Pancreas (tissue), 10 donors: ENCODE data around the gene FOXD3. TPM values are rescaled to one million over a fixed set of nuclear protein-coding genes. Genes with fewer than 3 reads are reported as not detected.
"Not testable (repeated sequence)": the region's sequence is repeated elsewhere in the genome, so short reads cannot be mapped to it uniquely, and the experiment has no call there.

Experiments
- ATAC-seq, 4 donors: fragments of 200-7000 bp; cut with Tn5 transposase; one replicate each; pipeline versions ENCODE4 v1.8.0 to v1.9.1; 2020; ENCODE audit warnings: mild to moderate bottlenecking in 4 of 4, moderate library complexity in 4 of 4
- DNase-seq, 6 donors: peaks; one replicate each; pipeline ENCODE4 v3.0.0-alpha.2; 2020
- FAIRE-seq: peaks from 2 replicates; lab custom pipeline; 2012; peaks lifted over from hg19 to GRCh38; lab: Jason Lieb, UNC
- H3K27ac ChIP-seq, 4 donors: fragments of 200-600 bp; sonication (generic); 1 replicate in 3 of 4; 2 replicates in 1 of 4; pipeline versions ENCODE4 v1.5.0 to v1.8.0; 2020
- H3K27me3 ChIP-seq, 4 donors: fragments of 200-600 bp; one replicate each; pipeline ENCODE4 v1.8.0; 2021
- H3K36me3 ChIP-seq, 3 donors: fragments of 200-600 bp; sonication (generic) in 1 of 3; one replicate each; pipeline versions ENCODE4 v1.5.0 to v1.8.0; 2020 to 2021
- H3K4me1 ChIP-seq, 3 donors: fragments of 200-600 bp; one replicate each; pipeline ENCODE4 v1.8.0; 2021
- H3K4me3 ChIP-seq, 4 donors: fragments of 200-600 bp; sonication (generic) in 2 of 4; one replicate each; pipeline versions ENCODE4 v1.5.0 to v1.8.0; 2020 to 2021
- H3K9me3 ChIP-seq, 4 donors: fragments of 200-600 bp; one replicate each; pipeline ENCODE4 v1.8.0; 2021
- WGBS, 2 donors: extraction: QIAGEN DNeasy Blood & Tissue Kit; methylation state at CpG; one replicate each; pipeline ENCODE4 v1.1.7; 2013; 5-methylcytosine and 5-hydroxymethylcytosine counted together
- intact Hi-C, 3 donors: fragments of 100-400 bp; cut with DNase I; formaldehyde crosslinking; loops; one replicate each; pipeline versions ENCODE4 v1.11.1 to v1.14.2; 2022
- polyA plus RNA-seq, 2 donors: library from polyadenylated mRNA; stranded (reverse); fragments of 200-250 nt; gene quantifications; one replicate each; pipeline ENCODE4 v1.2.3, GENCODE V29; 2013
- total RNA-seq, 6 donors: library from RNA; stranded (reverse); fragmentation: NEBNext Ultra II Directional in 4 of 6; extraction: Animal tissue kit (Norgen Biotek cat#: 25700) in 4 of 6; gene quantifications; one replicate each; pipeline versions ENCODE4 v1.2.1 to v1.2.4, GENCODE V29; 2021 to 2023
- TF ChIP-seq, protein P1 (sequence below), 4 donors: fragments of 200-600 bp; sonication (generic) in 3 of 4; IDR thresholded peaks; one replicate each; pipeline versions ENCODE4 v1.5.0 to v1.8.0; 2021; ENCODE audit warnings: antibody characterized with exemption in 4 of 4
- donor health status: healthy with polysubstance abuse.
- donor health status: DM: no; HTN: no; CAD: no; lungs with moderate emphysema.
- donor health status: DM: no; HTN: no; CAD: no.
- donor health status: control.
- donor health status: control.
- donor health status: Bipolar disorder and iron deficiency.
- donor health status: DM: yes; HTN: yes; CAD: no.
- donor health status: DM: no; HTN: no; CAD: no.
- donor health status: DM: no; HTN: no; CAD: no.
- donor health status: DM: yes; HTN: yes; CAD: no.

Gene FOXD3
- total and polyA plus RNA-seq, 8 donors = 0.09 to 0.21 (median 0.09) TPM; not detected in 5

DNA sequence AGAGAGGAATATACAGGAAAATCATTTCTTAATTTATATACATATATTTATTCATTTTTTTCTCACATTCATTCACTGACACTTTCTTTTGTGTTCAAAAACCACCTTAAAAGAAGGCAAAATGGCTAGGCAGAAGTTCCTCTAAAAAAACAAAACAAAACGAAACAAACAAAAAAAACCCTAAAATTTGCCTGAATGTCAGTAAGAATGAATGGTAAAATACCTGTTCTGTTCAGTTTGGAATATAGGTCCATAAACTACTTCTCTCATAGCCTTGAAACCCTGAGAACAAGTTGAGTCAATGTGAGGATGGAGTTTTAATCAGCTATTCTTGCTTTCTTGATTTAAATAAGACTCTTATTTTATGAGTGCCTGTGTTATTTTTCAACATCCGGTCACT, 30.4 kb downstream of the FOXD3 start:
- intact Hi-C loops = no loop called here
- Histone ChIP-seq H3K4me3 (no peak overlapping the region), H3K36me3 (no peaks in the 10 kb centered on the region), H3K27ac (no peak overlapping the region), H3K9me3 (no peaks in the 10 kb centered on the region), H3K27me3 (peaks cover 0 to 7% (median 3%) of the 10 kb centered on the region in 4 donors), H3K4me1 (no peaks in the 10 kb centered on the region)
- DNase-seq (no peak), ATAC-seq (no peak), FAIRE-seq (no peak)
- 46 to 54% methylated on average over 2 of the region's 2 CpGs for WGBS, 2 donors
- TF ChIP-seq, protein P1, sequence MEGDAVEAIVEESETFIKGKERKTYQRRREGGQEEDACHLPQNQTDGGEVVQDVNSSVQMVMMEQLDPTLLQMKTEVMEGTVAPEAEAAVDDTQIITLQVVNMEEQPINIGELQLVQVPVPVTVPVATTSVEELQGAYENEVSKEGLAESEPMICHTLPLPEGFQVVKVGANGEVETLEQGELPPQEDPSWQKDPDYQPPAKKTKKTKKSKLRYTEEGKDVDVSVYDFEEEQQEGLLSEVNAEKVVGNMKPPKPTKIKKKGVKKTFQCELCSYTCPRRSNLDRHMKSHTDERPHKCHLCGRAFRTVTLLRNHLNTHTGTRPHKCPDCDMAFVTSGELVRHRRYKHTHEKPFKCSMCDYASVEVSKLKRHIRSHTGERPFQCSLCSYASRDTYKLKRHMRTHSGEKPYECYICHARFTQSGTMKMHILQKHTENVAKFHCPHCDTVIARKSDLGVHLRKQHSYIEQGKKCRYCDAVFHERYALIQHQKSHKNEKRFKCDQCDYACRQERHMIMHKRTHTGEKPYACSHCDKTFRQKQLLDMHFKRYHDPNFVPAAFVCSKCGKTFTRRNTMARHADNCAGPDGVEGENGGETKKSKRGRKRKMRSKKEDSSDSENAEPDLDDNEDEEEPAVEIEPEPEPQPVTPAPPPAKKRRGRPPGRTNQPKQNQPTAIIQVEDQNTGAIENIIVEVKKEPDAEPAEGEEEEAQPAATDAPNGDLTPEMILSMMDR (IDR thresholded peaks at IDR 0.05) = no peak

DNA sequence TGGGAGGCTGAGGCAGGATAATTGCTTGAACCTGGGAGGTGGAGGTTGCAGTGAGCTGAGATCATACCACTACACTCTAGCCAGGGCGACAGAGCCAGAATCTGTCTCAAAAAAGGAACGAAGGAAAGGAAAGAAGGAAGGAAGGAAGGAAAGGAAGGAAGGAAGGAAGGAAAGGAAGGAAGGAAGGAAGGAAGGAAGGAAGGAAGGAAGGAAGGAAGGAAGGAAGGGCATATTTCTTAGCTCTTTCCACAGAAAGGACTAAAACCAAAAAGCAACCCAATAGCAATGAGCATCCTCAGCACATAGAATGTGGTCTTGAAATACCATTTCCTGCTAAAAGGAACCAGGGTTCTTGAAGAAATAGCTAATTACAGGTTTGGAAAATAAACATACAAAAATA, 33.9 kb downstream of the FOXD3 start:
- H3K9me3 ChIP-seq, H3K4me1 ChIP-seq, FAIRE-seq, DNase-seq, intact Hi-C loops, H3K27ac ChIP-seq, H3K36me3 ChIP-seq, H3K4me3 ChIP-seq, H3K27me3 ChIP-seq, ATAC-seq: not testable (repeated sequence)
- WGBS, 2 donors = 64 to 82% methylated on average over 2 of the region's 2 CpGs

- H3K9me3 ChIP-seq = no peaks in the 10 kb centered on the region
- intact Hi-C loops = no loop called here
- H3K36me3 ChIP-seq = no peaks in the 10 kb centered on the region
- FAIRE-seq (no peak), DNase-seq (no peak), ATAC-seq (no peak)
- H3K27me3 ChIP-seq = peaks cover 0 to 7% (median 0%) of the 10 kb centered on the region in 4 donors
- TF ChIP-seq, protein P1 (IDR thresholded peaks at IDR 0.05) = no peak
- no peak overlapping the region for H3K27ac ChIP-seq
- no peak overlapping the region for H3K4me3 ChIP-seq
- WGBS, 2 donors = 82 to 87% methylated on average over 5 of the region's 5 CpGs
- no peaks in the 10 kb centered on the region for H3K4me1 ChIP-seq
Measured at GRCh38 chr1:63359561-63359960, 37.2 kb downstream of the FOXD3 start.

DNA sequence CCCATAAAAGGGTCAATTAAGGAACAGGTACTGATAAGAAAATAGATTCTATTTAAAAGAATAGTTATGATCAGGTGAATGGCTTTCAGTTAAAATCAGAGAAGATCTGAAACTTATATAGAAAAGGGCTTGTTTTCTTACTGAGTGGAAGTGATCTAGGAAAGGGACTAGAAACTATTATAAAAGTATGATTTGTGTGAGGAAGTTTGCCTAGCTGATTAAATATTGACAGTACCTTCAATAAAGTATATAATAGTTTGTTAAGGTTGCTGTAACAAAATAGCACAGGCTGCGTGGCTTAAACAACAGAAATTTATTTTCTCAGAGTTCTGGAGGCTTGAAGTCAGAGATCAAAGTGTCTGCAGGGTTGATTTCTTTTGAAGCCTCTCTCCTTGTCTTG, 39.7 kb downstream of the FOXD3 start:
- WGBS, 2 donors = 61 to 67% methylated on average over 1 of the region's 1 CpG
- ATAC-seq = no peak
- Histone ChIP-seq H3K4me3 (no peak overlapping the region), H3K4me1 (no peaks in the 10 kb centered on the region), H3K9me3 (no peaks in the 10 kb centered on the region), H3K27ac (no peak overlapping the region), H3K36me3 (no peaks in the 10 kb centered on the region), H3K27me3 (no peaks in the 10 kb centered on the region)
- intact Hi-C loops = no loop called here
- TF ChIP-seq, protein P1 (IDR thresholded peaks at IDR 0.05) = no peak
- no peak for FAIRE-seq
- no peak for DNase-seq

DNA sequence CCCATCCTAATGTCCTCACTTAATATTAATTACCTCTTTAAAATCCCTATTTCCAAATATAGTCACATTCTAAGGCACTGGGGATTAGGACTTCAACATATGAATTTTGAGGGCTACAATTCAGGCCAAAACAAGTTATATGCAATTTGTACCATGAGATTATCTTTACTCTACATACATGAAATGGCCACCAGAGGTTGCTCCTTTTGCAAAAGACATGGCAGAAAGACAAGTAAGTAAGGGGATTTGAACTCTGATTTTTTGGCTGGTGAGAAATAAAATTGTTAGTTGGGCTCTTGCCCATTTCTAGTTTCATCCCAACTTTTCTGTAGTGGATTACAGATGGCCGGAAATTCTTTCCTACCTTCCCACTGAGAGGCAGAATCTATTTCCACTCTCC, 40.2 kb downstream of the FOXD3 start:
- no peak overlapping the region for H3K4me3 ChIP-seq
- ATAC-seq (no peak), FAIRE-seq (no peak), DNase-seq (no peak)
- no peak overlapping the region for H3K27ac ChIP-seq
- intact Hi-C loops = no loop called here
- no peaks in the 10 kb centered on the region for H3K27me3 ChIP-seq
- no peaks in the 10 kb centered on the region for H3K4me1 ChIP-seq
- no peaks in the 10 kb centered on the region for H3K9me3 ChIP-seq
- WGBS, 2 donors = 85 to 100% methylated on average over 1 of the region's 1 CpG
- TF ChIP-seq, protein P1 (IDR thresholded peaks at IDR 0.05) = no peak
- H3K36me3 ChIP-seq = no peaks in the 10 kb centered on the region
